Measurements from ENCODE around the gene HSF5. TPM values are rescaled to one million over a fixed set of nuclear protein-coding genes. Genes with fewer than 3 reads are reported as not detected.
"Not testable (repeated sequence)": the region's sequence is repeated elsewhere in the genome, so short reads cannot be mapped to it uniquely, and the experiment has no call there.

Gene HSF5
- total RNA-seq, 1 experiment from 2014 or later = not detected

DNA sequence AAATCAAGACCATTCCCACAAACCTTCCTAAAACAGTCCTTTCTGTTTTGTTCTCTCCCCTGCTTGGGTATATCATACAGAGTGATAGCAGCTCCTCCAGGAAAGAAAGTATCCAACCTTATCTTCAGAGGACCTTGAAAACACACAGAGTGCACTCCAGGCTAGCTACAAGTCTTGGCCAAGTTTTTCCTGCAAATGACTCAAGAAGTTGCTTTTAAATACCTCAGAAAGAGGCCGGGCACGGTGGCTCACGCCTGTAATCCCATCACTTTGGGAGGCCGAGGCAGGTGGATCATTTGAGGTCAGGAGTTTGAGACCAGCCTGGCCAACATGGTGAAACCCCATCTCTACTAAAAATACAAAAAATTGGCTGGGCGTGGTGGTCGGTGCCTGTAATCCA is 14.9 kb upstream of the HSF5 start:
- intact Hi-C loops (cut with micrococcal nuclease); H3K9me3 ChIP-seq (ENCODE audit: control insufficient read depth in 1 of 2, insufficient read depth in 1 of 2, low read depth in 1 of 2, low read length in 2 of 2): not testable (repeated sequence)

DNA sequence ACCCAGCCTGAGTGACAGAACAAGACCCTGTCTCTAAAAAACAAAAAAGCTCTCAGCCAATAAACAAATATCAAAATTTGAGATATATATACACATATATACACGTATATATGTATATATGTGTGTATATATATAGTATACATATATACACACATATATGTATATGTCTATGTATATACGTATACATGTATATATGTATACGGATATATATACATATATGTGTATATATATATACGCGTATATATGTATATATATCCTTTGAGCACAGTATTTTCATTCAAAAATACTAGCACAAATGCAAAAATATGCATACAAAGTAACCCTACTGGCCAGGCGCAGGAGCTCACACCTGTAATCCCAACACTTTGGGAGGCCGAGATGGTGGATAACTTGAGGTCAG is 13.2 kb upstream of the HSF5 start:
- POLR2A ChIA-PET = no interaction called here
- intact Hi-C loops (cut with micrococcal nuclease) = no loop called here
- CTCF ChIA-PET = interaction anchor here (2.0 kb wide), 1 partner anchor 184 kb away, joined by 6 read pairs; no protein-coding TSS in a partner anchor

More for the DNA sequence above, 14.9 kb upstream of the HSF5 start:
- H3K9me2 ChIP-seq (ENCODE audit: insufficient read depth); H3K4me2 ChIP-seq (ENCODE audit: low read length); H4K20me1 ChIP-seq (ENCODE audit: insufficient read depth); RAD21 ChIA-PET (ENCODE audit: low non-redundant PET in 1 of 2, low total read pairs in 2 of 2, uncharacterized antibody in 2 of 2, unreplicated experiment in 2 of 2); H2AFZ ChIP-seq (ENCODE audit: low read depth, low read length, poor library complexity, severe bottlenecking); H3K79me2 ChIP-seq (ENCODE audit: insufficient read depth, low read length); H3K9ac ChIP-seq (ENCODE audit: low read length); H3K27ac ChIP-seq (ENCODE audit: low read depth, low read length); H3K4me1 ChIP-seq (ENCODE audit: control insufficient read depth in 1 of 2, insufficient read depth in 2 of 2, low read length in 2 of 2); BruUV-seq (replicated peaks); DNase-seq (ENCODE audit: low read depth, low spot score); ATAC-seq; H3K4me3 ChIP-seq (replicated peaks in 1 of 2; ENCODE audit: low read depth in 1 of 2, low read length in 2 of 2); H3K27me3 ChIP-seq (ENCODE audit: insufficient read depth, low read length); POLR2A ChIA-PET; CTCF ChIA-PET: not testable (repeated sequence)
- H3K36me3 ChIP-seq (ENCODE audit: control insufficient read depth in 1 of 2, insufficient read depth in 2 of 2, low read length in 2 of 2) = peaks cover 45 to 49% of the 10 kb centered on the region in 2 experiments

More for the DNA sequence above, 13.2 kb upstream of the HSF5 start:
- DNase-seq (ENCODE audit: low read depth, low spot score) (no peak), ATAC-seq (no peak)
- TF ChIP-seq ELF1 (IDR thresholded peaks at IDR 0.05; ENCODE audit: borderline replicate concordance, low read depth) = no peak
- no peak for TF ChIP-seq SRF (IDR thresholded peaks at IDR 0.05; ENCODE audit: low read depth)
- TF ChIP-seq FOSL1 (IDR thresholded peaks at IDR 0.05; ENCODE audit: low read depth) = no peak
- TF ChIP-seq, protein P1, sequence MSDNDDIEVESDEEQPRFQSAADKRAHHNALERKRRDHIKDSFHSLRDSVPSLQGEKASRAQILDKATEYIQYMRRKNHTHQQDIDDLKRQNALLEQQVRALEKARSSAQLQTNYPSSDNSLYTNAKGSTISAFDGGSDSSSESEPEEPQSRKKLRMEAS (IDR thresholded peaks at IDR 0.05) = no peak
- no peak for TF ChIP-seq EZH2 (IDR thresholded peaks at IDR 0.05)
- TF ChIP-seq JUND (IDR thresholded peaks at IDR 0.05) = no peak
- no peak for TF ChIP-seq CEBPB (IDR thresholded peaks at IDR 0.05; ENCODE audit: low read depth)
- TF ChIP-seq ZFX (IDR thresholded peaks at IDR 0.05) = no peak
- no peak for TF ChIP-seq RAD21 (IDR thresholded peaks at IDR 0.05; ENCODE audit: low read depth)
- no peak for TF ChIP-seq POLR2A (IDR thresholded peaks at IDR 0.05; ENCODE audit: borderline replicate concordance, extremely low read depth, insufficient read depth, insufficient read length)
- TF ChIP-seq TCF7L2 (IDR thresholded peaks at IDR 0.05; ENCODE audit: borderline replicate concordance, extremely low read depth, insufficient read depth, insufficient read length) = no peak
- TF ChIP-seq, protein P2, sequence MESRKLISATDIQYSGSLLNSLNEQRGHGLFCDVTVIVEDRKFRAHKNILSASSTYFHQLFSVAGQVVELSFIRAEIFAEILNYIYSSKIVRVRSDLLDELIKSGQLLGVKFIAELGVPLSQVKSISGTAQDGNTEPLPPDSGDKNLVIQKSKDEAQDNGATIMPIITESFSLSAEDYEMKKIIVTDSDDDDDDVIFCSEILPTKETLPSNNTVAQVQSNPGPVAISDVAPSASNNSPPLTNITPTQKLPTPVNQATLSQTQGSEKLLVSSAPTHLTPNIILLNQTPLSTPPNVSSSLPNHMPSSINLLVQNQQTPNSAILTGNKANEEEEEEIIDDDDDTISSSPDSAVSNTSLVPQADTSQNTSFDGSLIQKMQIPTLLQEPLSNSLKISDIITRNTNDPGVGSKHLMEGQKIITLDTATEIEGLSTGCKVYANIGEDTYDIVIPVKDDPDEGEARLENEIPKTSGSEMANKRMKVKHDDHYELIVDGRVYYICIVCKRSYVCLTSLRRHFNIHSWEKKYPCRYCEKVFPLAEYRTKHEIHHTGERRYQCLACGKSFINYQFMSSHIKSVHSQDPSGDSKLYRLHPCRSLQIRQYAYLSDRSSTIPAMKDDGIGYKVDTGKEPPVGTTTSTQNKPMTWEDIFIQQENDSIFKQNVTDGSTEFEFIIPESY (IDR thresholded peaks at IDR 0.05; ENCODE audit: extremely low read depth, insufficient replicate concordance, low read length) = no peak
- TF ChIP-seq, protein P3, sequence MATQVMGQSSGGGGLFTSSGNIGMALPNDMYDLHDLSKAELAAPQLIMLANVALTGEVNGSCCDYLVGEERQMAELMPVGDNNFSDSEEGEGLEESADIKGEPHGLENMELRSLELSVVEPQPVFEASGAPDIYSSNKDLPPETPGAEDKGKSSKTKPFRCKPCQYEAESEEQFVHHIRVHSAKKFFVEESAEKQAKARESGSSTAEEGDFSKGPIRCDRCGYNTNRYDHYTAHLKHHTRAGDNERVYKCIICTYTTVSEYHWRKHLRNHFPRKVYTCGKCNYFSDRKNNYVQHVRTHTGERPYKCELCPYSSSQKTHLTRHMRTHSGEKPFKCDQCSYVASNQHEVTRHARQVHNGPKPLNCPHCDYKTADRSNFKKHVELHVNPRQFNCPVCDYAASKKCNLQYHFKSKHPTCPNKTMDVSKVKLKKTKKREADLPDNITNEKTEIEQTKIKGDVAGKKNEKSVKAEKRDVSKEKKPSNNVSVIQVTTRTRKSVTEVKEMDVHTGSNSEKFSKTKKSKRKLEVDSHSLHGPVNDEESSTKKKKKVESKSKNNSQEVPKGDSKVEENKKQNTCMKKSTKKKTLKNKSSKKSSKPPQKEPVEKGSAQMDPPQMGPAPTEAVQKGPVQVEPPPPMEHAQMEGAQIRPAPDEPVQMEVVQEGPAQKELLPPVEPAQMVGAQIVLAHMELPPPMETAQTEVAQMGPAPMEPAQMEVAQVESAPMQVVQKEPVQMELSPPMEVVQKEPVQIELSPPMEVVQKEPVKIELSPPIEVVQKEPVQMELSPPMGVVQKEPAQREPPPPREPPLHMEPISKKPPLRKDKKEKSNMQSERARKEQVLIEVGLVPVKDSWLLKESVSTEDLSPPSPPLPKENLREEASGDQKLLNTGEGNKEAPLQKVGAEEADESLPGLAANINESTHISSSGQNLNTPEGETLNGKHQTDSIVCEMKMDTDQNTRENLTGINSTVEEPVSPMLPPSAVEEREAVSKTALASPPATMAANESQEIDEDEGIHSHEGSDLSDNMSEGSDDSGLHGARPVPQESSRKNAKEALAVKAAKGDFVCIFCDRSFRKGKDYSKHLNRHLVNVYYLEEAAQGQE (IDR thresholded peaks at IDR 0.05; ENCODE audit: low read depth) = no peak
- TF ChIP-seq SP1 (IDR thresholded peaks at IDR 0.05; ENCODE audit: low read depth) = no peak
- no peak for TF ChIP-seq ZNF274 (IDR thresholded peaks at IDR 0.05; ENCODE audit: low read depth, low read length)
- TF ChIP-seq YY1 (IDR thresholded peaks at IDR 0.05; ENCODE audit: extremely low read depth, insufficient replicate concordance, low read depth, low read length) = no peak
- no peak for TF ChIP-seq EGR1 (IDR thresholded peaks at IDR 0.05; ENCODE audit: low read depth)
- Histone ChIP-seq H3K36me3 (ENCODE audit: control insufficient read depth in 1 of 2, insufficient read depth in 2 of 2, low read length in 2 of 2) (peaks cover 39 to 46% of the 10 kb centered on the region in 2 experiments), H3K79me2 (ENCODE audit: insufficient read depth, low read length) (no peaks in the 10 kb centered on the region), H3K4me2 (ENCODE audit: low read length) (no peak overlapping the region), H2AFZ (ENCODE audit: low read depth, low read length, poor library complexity, severe bottlenecking) (no peak overlapping the region), H3K4me3 (replicated peaks in 1 of 2; ENCODE audit: low read depth in 1 of 2, low read length in 2 of 2) (no peak overlapping the region), H3K9ac (ENCODE audit: low read length) (no peak overlapping the region), H3K27me3 (ENCODE audit: insufficient read depth, low read length) (no peaks in the 10 kb centered on the region), H3K27ac (ENCODE audit: low read depth, low read length) (no peak overlapping the region), H3K4me1 (ENCODE audit: control insufficient read depth in 1 of 2, insufficient read depth in 2 of 2, low read length in 2 of 2) (no peaks in the 10 kb centered on the region), H3K9me3 (ENCODE audit: control insufficient read depth in 1 of 2, insufficient read depth in 1 of 2, low read depth in 1 of 2, low read length in 2 of 2) (no peaks in the 10 kb centered on the region), H4K20me1 (ENCODE audit: insufficient read depth) (no peaks in the 10 kb centered on the region), H3K9me2 (ENCODE audit: insufficient read depth) (no peaks in the 10 kb centered on the region)
- RAD21 ChIA-PET (ENCODE audit: low non-redundant PET in 1 of 2, low total read pairs in 2 of 2, uncharacterized antibody in 2 of 2, unreplicated experiment in 2 of 2) = no interaction called here
- no TSS peak for BruUV-seq (replicated peaks)
